Fibroblast of lung (primary cell): ENCODE results near the gene PLEKHA5. TPM values are rescaled to one million over a fixed set of nuclear protein-coding genes. Genes with fewer than 3 reads are reported as not detected.

ENCODE experiments used
- DNase-seq, 2 donors: peaks; one replicate each; pipeline versions ENCODE4 v3.0.0 to v3.0.0-alpha.2; 2010; ENCODE audit warnings: low read depth in 2 of 2
- H2AFZ ChIP-seq: 2 replicates; pipeline ENCODE4 v1.5.1; 2012; ENCODE audit warnings: low read length, control low read depth, inconsistent platforms
- H3K27ac ChIP-seq: 2 replicates; pipeline ENCODE4 v1.5.1; 2011; ENCODE audit warnings: low read length, control low read depth; ENCODE audit not compliant: insufficient read depth
- H3K27me3 ChIP-seq: 2 replicates; pipeline ENCODE4 v1.5.1; 2011; ENCODE audit warnings: mild to moderate bottlenecking, low read length; ENCODE audit not compliant: control insufficient read depth, insufficient read depth
- H3K36me3 ChIP-seq: 2 replicates; pipeline ENCODE4 v1.5.1; 2011; ENCODE audit warnings: low read length; ENCODE audit not compliant: control insufficient read depth, insufficient read depth
- H3K4me1 ChIP-seq: 2 replicates; pipeline ENCODE4 v1.5.1; 2011; ENCODE audit warnings: low read length; ENCODE audit not compliant: control insufficient read depth, insufficient read depth; ENCODE audit errors: extremely low read depth
- H3K4me2 ChIP-seq: 2 replicates; pipeline ENCODE4 v1.5.1; 2011; ENCODE audit warnings: low read length, control low read depth; ENCODE audit not compliant: insufficient read depth; ENCODE audit errors: extremely low read depth
- H3K4me3 ChIP-seq, 4 experiments: fragments of 200-600 bp in 1 of 4; sonication (generic) in 1 of 4; replicated peaks in 1 of 4; 2 replicates each; pipeline ENCODE4 v1.5.1; 2011 to 2016; ENCODE audit warnings: low read length in 4 of 4, low read depth in 3 of 4, mild to moderate bottlenecking in 3 of 4, control low read depth in 2 of 4, inconsistent platforms in 1 of 4, mixed read lengths in 1 of 4; ENCODE audit not compliant: insufficient read depth in 1 of 4; ENCODE audit errors: control extremely low read depth in 1 of 4
- H3K79me2 ChIP-seq: 2 replicates; pipeline ENCODE4 v1.5.1; 2012; ENCODE audit warnings: mild to moderate bottlenecking, low read length, inconsistent platforms; ENCODE audit not compliant: control insufficient read depth, insufficient read depth
- H3K9ac ChIP-seq: 2 replicates; pipeline ENCODE4 v1.5.1; 2011; ENCODE audit warnings: mild to moderate bottlenecking, low read length, control low read depth; ENCODE audit not compliant: insufficient read depth
- H3K9me3 ChIP-seq: 2 replicates; pipeline ENCODE4 v1.5.1; 2012; ENCODE audit warnings: low read depth, low read length; ENCODE audit not compliant: control insufficient read depth, insufficient read depth
- H4K20me1 ChIP-seq: 2 replicates; pipeline ENCODE4 v1.5.1; 2011; ENCODE audit warnings: low read length; ENCODE audit not compliant: control insufficient read depth, insufficient read depth; ENCODE audit errors: extremely low read depth
- EZH2 ChIP-seq: IDR thresholded peaks from 2 replicates; pipeline ENCODE4 v1.5.1; 2012; ENCODE audit warnings: low read length, control low read depth, mild to moderate bottlenecking; ENCODE audit errors: missing control alignments
- polyA plus RNA-seq, 2 donors: library from polyadenylated mRNA; depleted of rRNA in 1 of 2; stranded (reverse) in 1 of 2; unstranded in 1 of 2; fragments of >200 nt; gene quantifications; 2 replicates each; pipeline ENCODE4 v1.2.1, GENCODE V29; 2011 to 2012; ENCODE audit warnings: missing spikeins in 1 of 2
- total RNA-seq: library from RNA; depleted of rRNA; stranded (reverse); fragments of >200 nt; gene quantifications from 2 replicates; pipeline ENCODE4 v1.2.1, GENCODE V29; 2014
- TF ChIP-seq, protein P1 (sequence below), 2 donors: IDR thresholded peaks in 1 of 2; conservative IDR thresholded peaks in 1 of 2; 1 replicate in 1 of 2; 2 replicates in 1 of 2; pipeline ENCODE4 v1.5.1; 2011 to 2012; ENCODE audit warnings: low read length in 2 of 2, control low read depth in 1 of 2, inconsistent platforms in 1 of 2, low read depth in 1 of 2, mild to moderate bottlenecking in 1 of 2

PLEKHA5 gene
- total and polyA plus RNA-seq, 2 donors (not counting 1 experiment from before 2014, with no cell fraction given) = 15.5 to 50.4 TPM

DNA sequence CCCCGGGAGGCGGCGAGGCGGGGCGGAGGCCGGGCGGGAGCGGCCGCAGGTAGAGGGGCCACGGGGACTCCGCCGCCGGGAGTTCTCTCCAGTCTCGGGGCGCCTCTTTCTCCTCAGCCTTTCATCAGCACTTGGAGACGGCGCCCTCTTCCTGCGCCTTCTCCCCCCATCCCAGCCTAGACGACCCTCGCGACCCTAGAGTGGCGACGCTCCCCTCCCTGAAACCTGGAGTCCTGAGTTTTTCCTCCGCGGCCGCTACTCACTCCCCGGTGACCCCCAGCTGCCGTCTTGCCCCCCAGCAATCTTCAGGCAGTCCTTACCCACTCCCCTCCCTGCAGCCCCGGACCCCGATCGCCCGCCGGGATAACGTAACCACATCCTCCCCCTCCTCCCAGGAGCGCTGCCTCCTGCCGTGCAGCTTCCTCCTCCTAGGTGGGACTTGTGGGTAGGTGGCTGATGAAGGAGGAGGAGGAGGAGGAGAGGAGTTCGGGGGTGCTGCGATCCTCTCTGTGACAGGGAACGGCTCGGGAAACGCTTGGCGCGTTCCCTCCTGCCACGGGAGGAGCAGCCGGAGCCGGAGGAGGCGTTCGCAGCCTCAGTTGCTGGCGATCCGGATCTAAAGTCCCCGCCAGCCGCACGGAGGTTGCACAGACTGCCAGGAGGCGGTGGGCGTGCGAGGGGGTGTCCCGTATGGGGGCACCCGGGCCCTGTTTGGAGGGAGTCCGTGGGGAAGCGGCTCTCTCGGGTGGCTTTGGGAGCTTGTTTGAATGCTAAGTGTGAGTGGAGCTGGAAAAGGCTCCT lies 891 bp downstream of the PLEKHA5 start:
- peak in 1 of 2 donors; percentile 37 for DNase-seq
- H3K27me3 ChIP-seq = no peaks in the 10 kb centered on the region
- peak overlapping the region; percentile 87 to 97 (median 94) for H3K4me3 ChIP-seq
- no peaks in the 10 kb centered on the region for H3K9me3 ChIP-seq
- H3K9ac ChIP-seq = peak overlapping the region; percentile 83
- H2AFZ ChIP-seq = peak overlapping the region; percentile 86
- no peaks in the 10 kb centered on the region for H3K36me3 ChIP-seq
- no peaks in the 10 kb centered on the region for H3K4me1 ChIP-seq
- H3K4me2 ChIP-seq = peak overlapping the region; percentile 69
- peaks cover 23% of the 10 kb centered on the region for H3K79me2 ChIP-seq
- TF ChIP-seq, protein P1, sequence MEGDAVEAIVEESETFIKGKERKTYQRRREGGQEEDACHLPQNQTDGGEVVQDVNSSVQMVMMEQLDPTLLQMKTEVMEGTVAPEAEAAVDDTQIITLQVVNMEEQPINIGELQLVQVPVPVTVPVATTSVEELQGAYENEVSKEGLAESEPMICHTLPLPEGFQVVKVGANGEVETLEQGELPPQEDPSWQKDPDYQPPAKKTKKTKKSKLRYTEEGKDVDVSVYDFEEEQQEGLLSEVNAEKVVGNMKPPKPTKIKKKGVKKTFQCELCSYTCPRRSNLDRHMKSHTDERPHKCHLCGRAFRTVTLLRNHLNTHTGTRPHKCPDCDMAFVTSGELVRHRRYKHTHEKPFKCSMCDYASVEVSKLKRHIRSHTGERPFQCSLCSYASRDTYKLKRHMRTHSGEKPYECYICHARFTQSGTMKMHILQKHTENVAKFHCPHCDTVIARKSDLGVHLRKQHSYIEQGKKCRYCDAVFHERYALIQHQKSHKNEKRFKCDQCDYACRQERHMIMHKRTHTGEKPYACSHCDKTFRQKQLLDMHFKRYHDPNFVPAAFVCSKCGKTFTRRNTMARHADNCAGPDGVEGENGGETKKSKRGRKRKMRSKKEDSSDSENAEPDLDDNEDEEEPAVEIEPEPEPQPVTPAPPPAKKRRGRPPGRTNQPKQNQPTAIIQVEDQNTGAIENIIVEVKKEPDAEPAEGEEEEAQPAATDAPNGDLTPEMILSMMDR (conservative IDR thresholded peaks at IDR 0.05 in 1 of 2, IDR thresholded peaks at IDR 0.05 in 1 of 2; ENCODE audit: low read depth in 1 of 2, low read length in 2 of 2) = no peak
- no peak for TF ChIP-seq EZH2
- no peaks in the 10 kb centered on the region for H4K20me1 ChIP-seq
- peak overlapping the region; percentile 69 for H3K27ac ChIP-seq

DNA sequence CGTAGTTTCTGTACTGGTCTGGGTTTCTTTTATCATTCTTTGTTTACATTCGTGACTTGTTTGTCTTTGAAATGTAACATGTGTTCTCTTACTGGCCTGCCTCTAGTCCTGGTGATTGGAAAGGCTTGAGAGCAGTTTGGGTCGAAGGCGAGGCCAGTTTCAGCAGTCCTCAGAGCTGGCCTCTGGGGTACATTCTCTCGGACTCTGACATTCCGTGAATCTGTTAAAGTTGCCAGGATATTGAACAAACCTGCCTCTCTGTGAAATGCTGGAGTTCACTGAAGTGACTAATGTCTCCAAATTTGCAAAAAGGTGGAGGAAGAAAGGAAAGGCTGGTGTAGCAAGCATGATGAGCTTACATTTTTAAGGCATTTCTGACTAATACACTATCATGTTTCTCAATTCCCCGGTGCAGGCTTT lies 1.5 kb downstream of the PLEKHA5 start:
- H3K27ac ChIP-seq = peak overlapping the region; percentile 69
- H3K4me2 ChIP-seq = peak overlapping the region; percentile 69
- H3K27me3 ChIP-seq = no peaks in the 10 kb centered on the region
- no peaks in the 10 kb centered on the region for H3K9me3 ChIP-seq
- TF ChIP-seq EZH2 = no peak
- TF ChIP-seq, protein P1 (conservative IDR thresholded peaks at IDR 0.05 in 1 of 2, IDR thresholded peaks at IDR 0.05 in 1 of 2; ENCODE audit: low read depth in 1 of 2, low read length in 2 of 2) = no peak
- no peaks in the 10 kb centered on the region for H3K36me3 ChIP-seq
- DNase-seq = peak; percentile 65 to 78
- H3K79me2 ChIP-seq = peaks cover 26% of the 10 kb centered on the region
- H3K9ac ChIP-seq = peak overlapping the region; percentile 83
- H3K4me1 ChIP-seq = no peaks in the 10 kb centered on the region
- H2AFZ ChIP-seq = peak overlapping the region; percentile 86
- H3K4me3 ChIP-seq = peak overlapping the region; percentile 87 to 97 (median 94)
- no peaks in the 10 kb centered on the region for H4K20me1 ChIP-seq

DNA sequence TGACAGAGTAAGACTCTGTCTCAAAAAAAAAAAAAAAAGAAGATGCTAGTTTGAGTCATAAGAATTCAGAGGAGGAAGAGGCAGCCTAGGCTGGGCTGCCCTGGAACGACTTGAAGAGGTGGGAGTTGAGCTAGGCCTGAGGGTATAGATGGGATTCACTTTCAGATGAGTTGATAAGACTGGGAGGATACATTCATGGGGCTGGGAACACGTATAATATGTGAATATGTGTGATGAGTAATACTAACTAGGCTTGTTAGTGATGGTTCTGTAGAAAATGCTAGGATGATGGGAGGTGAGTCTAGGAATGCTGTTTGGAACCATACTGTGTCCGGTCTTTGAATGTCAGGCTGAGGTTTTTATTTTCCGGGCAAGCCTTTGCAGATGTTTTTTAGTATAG lies 9.0 kb downstream of the PLEKHA5 start:
- Histone ChIP-seq H2AFZ (no peak overlapping the region), H3K79me2 (peaks cover 9% of the 10 kb centered on the region)

More for the DNA sequence above, 9.0 kb downstream of the PLEKHA5 start:
- no peak overlapping the region for H3K27ac ChIP-seq
- no peaks in the 10 kb centered on the region for H3K36me3 ChIP-seq
- no peaks in the 10 kb centered on the region for H3K27me3 ChIP-seq
- H4K20me1 ChIP-seq = no peaks in the 10 kb centered on the region
- no peak for TF ChIP-seq EZH2
- H3K4me3 ChIP-seq = no peak overlapping the region
- DNase-seq = peak in 1 of 2 donors; percentile 79
- H3K9me3 ChIP-seq = no peaks in the 10 kb centered on the region
- H3K4me2 ChIP-seq = no peak overlapping the region
- H3K9ac ChIP-seq = no peak overlapping the region
- H3K4me1 ChIP-seq = no peaks in the 10 kb centered on the region
